ENCODE measurements around the gene SLC39A7. TPM values are rescaled to one million over a fixed set of nuclear protein-coding genes. Genes with fewer than 3 reads are reported as not detected.
A peak's percentile ranks its signal among the peaks of the same experiment; 100 is the strongest.

SLC39A7 gene
- total and polyA plus RNA-seq, 2 of the 13 experiments (the other 11 are each of a cell fraction or from before 2014, with no cell fraction given) = 142 to 229 TPM

DNA sequence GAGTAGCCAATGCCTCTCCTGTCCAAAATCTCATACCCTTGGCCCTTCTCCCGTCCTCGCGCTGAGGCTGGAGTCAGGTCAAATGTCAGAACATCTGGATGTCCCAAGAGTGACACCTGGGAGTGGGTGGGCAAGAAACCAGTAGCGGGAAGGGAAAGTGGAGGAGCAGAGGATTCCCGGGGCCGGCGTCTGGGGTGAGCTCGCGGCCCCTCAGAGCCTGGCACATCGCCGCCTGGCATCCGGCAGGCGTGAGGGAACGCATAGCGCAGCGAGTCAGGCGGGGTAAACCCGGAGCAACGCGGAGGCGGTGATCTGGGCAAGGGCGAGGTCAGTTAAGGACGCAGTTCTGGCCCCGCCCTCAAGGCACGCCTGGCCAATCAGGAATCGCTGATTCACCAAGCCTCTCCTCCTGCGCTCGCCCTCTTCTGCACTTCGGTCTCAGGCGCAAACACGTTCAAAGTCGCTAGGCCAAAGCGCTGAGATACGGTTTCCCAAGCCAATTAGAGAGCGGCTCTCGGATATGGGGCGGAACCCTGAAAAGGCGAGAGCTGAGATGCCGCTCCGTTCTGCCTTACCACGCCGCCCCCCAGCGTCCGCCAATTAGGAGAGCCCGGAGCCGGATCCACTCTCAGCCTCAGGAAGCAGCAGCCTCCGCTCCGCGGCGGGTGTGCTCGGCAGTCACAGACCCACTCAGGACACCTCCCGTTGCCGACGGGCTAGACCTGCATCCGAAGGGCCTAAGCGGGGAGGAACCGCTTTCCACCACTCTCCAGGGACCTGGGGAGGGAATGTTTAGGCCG is 48.5 kb downstream of the SLC39A7 start (continued):
- TF ChIP-seq, protein P1, sequence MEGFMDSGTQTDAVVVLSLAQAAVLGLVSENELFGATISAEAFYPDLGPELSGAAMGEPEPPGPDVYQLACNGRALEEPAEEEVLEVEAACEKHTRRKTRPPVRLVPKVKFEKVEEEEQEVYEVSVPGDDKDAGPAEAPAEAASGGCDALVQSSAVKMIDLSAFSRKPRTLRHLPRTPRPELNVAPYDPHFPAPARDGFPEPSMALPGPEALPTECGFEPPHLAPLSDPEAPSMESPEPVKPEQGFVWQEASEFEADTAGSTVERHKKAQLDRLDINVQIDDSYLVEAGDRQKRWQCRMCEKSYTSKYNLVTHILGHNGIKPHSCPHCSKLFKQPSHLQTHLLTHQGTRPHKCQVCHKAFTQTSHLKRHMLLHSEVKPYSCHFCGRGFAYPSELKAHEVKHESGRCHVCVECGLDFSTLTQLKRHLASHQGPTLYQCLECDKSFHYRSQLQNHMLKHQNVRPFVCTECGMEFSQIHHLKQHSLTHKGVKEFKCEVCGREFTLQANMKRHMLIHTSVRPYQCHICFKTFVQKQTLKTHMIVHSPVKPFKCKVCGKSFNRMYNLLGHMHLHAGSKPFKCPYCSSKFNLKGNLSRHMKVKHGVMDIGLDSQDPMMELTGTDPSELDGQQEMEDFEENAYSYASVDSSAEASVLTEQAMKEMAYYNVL (CRISPR knock-in tag; IDR thresholded peaks at IDR 0.05; ENCODE audit: borderline replicate concordance) = peak; percentile 80; the same call in 1 of the 2 replicates
- TF ChIP-seq NPAS2 (CRISPR knock-in tag; IDR thresholded peaks at IDR 0.05; ENCODE audit: borderline replicate concordance) (no peak), ZMAT3 (CRISPR knock-in tag; conservative IDR thresholded peaks at IDR 0.05) (0 out of 2 replicates have a peak, but pooled peaks have one; percentile 38), EZH2 (conservative IDR thresholded peaks at IDR 0.05; ENCODE audit: low read depth, low read length) (no peak), MTF2 (CRISPR knock-in tag; IDR thresholded peaks at IDR 0.05; ENCODE audit: borderline replicate concordance) (0 out of 2 replicates have a peak, but pooled peaks have one; percentile 32), SETDB1 (CRISPR knock-in tag; IDR thresholded peaks at IDR 0.05; ENCODE audit: borderline replicate concordance) (peak; percentile 4; the same call in 1 of the 2 replicates), SRSF1 (optimal IDR thresholded peaks at IDR 0.05; ENCODE audit: low read depth, low read length) (peak; percentile 76), PCBP1 (IDR thresholded peaks at IDR 0.05; ENCODE audit: borderline replicate concordance, low read depth, low read length) (0 out of 2 replicates have a peak, but pooled peaks have one; percentile 42), NFATC3 (CRISPR knock-in tag; IDR thresholded peaks at IDR 0.05) (peak; percentile 76; the same call in 1 of the 2 replicates), ZNF550 (CRISPR knock-in tag; IDR thresholded peaks at IDR 0.05; ENCODE audit: borderline replicate concordance) (no peak; the same call in none of the 2 replicates), BCL6 (CRISPR knock-in tag; IDR thresholded peaks at IDR 0.05) (peak; percentile 35; the same call in 1 of the 2 replicates), NFE2L1 (CRISPR knock-in tag; IDR thresholded peaks at IDR 0.05; ENCODE audit: borderline replicate concordance) (no peak), ZBTB1 (CRISPR knock-in tag; IDR thresholded peaks at IDR 0.05; ENCODE audit: borderline replicate concordance) (no peak), RARA (CRISPR knock-in tag; IDR thresholded peaks at IDR 0.05) (peak; percentile 65)
- TF ChIP-seq, protein P2, sequence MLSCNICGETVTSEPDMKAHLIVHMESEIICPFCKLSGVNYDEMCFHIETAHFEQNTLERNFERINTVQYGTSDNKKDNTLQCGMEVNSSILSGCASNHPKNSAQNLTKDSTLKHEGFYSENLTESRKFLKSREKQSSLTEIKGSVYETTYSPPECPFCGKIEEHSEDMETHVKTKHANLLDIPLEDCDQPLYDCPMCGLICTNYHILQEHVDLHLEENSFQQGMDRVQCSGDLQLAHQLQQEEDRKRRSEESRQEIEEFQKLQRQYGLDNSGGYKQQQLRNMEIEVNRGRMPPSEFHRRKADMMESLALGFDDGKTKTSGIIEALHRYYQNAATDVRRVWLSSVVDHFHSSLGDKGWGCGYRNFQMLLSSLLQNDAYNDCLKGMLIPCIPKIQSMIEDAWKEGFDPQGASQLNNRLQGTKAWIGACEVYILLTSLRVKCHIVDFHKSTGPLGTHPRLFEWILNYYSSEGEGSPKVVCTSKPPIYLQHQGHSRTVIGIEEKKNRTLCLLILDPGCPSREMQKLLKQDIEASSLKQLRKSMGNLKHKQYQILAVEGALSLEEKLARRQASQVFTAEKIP (CRISPR knock-in tag; IDR thresholded peaks at IDR 0.05; ENCODE audit: borderline replicate concordance) = no peak
- TF ChIP-seq, protein P3, sequence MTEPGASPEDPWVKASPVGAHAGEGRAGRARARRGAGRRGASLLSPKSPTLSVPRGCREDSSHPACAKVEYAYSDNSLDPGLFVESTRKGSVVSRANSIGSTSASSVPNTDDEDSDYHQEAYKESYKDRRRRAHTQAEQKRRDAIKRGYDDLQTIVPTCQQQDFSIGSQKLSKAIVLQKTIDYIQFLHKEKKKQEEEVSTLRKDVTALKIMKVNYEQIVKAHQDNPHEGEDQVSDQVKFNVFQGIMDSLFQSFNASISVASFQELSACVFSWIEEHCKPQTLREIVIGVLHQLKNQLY (CRISPR knock-in tag; IDR thresholded peaks at IDR 0.05) = no peak
- TF ChIP-seq, protein P4, sequence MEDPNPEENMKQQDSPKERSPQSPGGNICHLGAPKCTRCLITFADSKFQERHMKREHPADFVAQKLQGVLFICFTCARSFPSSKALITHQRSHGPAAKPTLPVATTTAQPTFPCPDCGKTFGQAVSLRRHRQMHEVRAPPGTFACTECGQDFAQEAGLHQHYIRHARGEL (CRISPR knock-in tag; IDR thresholded peaks at IDR 0.05) = no peak
- TF ChIP-seq, protein P5, sequence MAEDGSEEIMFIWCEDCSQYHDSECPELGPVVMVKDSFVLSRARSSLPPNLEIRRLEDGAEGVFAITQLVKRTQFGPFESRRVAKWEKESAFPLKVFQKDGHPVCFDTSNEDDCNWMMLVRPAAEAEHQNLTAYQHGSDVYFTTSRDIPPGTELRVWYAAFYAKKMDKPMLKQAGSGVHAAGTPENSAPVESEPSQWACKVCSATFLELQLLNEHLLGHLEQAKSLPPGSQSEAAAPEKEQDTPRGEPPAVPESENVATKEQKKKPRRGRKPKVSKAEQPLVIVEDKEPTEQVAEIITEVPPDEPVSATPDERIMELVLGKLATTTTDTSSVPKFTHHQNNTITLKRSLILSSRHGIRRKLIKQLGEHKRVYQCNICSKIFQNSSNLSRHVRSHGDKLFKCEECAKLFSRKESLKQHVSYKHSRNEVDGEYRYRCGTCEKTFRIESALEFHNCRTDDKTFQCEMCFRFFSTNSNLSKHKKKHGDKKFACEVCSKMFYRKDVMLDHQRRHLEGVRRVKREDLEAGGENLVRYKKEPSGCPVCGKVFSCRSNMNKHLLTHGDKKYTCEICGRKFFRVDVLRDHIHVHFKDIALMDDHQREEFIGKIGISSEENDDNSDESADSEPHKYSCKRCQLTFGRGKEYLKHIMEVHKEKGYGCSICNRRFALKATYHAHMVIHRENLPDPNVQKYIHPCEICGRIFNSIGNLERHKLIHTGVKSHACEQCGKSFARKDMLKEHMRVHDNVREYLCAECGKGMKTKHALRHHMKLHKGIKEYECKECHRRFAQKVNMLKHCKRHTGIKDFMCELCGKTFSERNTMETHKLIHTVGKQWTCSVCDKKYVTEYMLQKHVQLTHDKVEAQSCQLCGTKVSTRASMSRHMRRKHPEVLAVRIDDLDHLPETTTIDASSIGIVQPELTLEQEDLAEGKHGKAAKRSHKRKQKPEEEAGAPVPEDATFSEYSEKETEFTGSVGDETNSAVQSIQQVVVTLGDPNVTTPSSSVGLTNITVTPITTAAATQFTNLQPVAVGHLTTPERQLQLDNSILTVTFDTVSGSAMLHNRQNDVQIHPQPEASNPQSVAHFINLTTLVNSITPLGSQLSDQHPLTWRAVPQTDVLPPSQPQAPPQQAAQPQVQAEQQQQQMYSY (CRISPR knock-in tag; IDR thresholded peaks at IDR 0.05) = peak; percentile 86
